Iris pigment epithelial cell (primary cell): ENCODE results near the gene CKB.

Experiments used
- DNase-seq: peaks from one replicate; pipeline ENCODE4 v3.0.0-alpha.2; 2011; ENCODE audit warnings: low read depth

CKB gene

GRCh38 chr14:103549361-103550311 is 27.0 kb upstream of the CKB start:
- no peak for DNase-seq

GRCh38 chr14:103548463-103549351 is 26.1 kb upstream of the CKB start:
- DNase-seq = no peak

- DNase-seq = no peak
These were observed 25.4 kb upstream of the CKB start for GRCh38 chr14:103547941-103548462.

- DNase-seq = no peak
These were observed 24.9 kb upstream of the CKB start for GRCh38 chr14:103547455-103547940.

- DNase-seq = peak; percentile 34
These were observed 24.2 kb upstream of the CKB start for GRCh38 chr14:103546652-103547454.

GRCh38 chr14:103545915-103546651 is 23.5 kb upstream of the CKB start:
- DNase-seq = no peak

GRCh38 chr14:103545219-103545914 is 22.7 kb upstream of the CKB start:
- no peak for DNase-seq

- DNase-seq = no peak
These were observed 22.0 kb upstream of the CKB start for GRCh38 chr14:103544388-103545218.

- no peak for DNase-seq
These were observed 21.2 kb upstream of the CKB start for GRCh38 chr14:103543721-103544387.

- no peak for DNase-seq
These were observed 20.5 kb upstream of the CKB start for GRCh38 chr14:103543140-103543539.

GRCh38 chr14:103542605-103543088 is 20.0 kb upstream of the CKB start:
- DNase-seq = no peak

GRCh38 chr14:103541709-103542604 is 19.3 kb upstream of the CKB start:
- no peak for DNase-seq

GRCh38 chr14:103540821-103541708 is 18.4 kb upstream of the CKB start:
- DNase-seq = no peak

GRCh38 chr14:103539056-103539825 is 16.6 kb upstream of the CKB start:
- no peak for DNase-seq

GRCh38 chr14:103538291-103539055 is 15.8 kb upstream of the CKB start:
- DNase-seq = no peak
